ENCODE data around the gene SPOP. TPM values are rescaled to one million over a fixed set of nuclear protein-coding genes. Genes with fewer than 3 reads are reported as not detected.

Gene SPOP
- total and polyA plus RNA-seq, 8 donors = 14.2 to 42.3 (median 30.8) TPM

GRCh38 chr17:49600949-49601348 is 76.9 kb downstream of the SPOP start:
- ATAC-seq = no peak
- peaks cover 2 to 24% (median 17%) of the 10 kb centered on the region in 3 donors for H3K36me3 ChIP-seq

DNA sequence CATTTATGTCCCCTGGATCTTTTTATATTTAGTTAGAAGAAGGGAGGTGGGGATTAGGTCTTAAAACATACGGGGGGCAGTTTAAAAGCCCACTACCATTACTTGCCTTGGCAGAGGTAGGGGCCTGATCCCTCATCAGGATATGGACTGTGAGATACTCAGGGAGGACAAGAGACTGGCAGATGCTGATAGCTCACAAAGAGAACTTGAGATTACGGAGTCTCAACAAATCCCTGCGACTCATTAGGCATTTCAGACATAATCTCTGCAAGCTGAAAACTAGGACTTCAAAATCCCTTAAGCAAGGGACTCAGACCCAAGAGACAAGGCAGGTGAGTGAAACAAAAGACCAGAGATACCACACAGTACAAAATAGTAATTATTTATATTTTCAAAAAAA is 79.0 kb downstream of the SPOP start:
- Histone ChIP-seq H3K9me3 (no peaks in the 10 kb centered on the region), H3K27ac (no peak overlapping the region), H3K4me1 (no peaks in the 10 kb centered on the region), H3K27me3 (no peaks in the 10 kb centered on the region), H3K36me3 (peaks cover 2 to 24% (median 19%) of the 10 kb centered on the region in 3 donors), H3K4me3 (no peak overlapping the region)
- DNase-seq (no peak), ATAC-seq (no peak), FAIRE-seq (no peak)
- TF ChIP-seq CTCF (IDR thresholded peaks at IDR 0.05) = no peak
- 93 to 95% methylated on average over 3 of the region's 3 CpGs for WGBS, 2 donors
- intact Hi-C loops (cut with DNase I) = no loop called here

More at GRCh38 chr17:49600949-49601348, 76.9 kb downstream of the SPOP start:
- H3K4me3 ChIP-seq = no peak overlapping the region
- FAIRE-seq (no peak), DNase-seq (no peak)
- no peaks in the 10 kb centered on the region for H3K9me3 ChIP-seq
- no peaks in the 10 kb centered on the region for H3K27me3 ChIP-seq
- TF ChIP-seq CTCF (IDR thresholded peaks at IDR 0.05) = no peak
- H3K27ac ChIP-seq = no peak overlapping the region
- H3K4me1 ChIP-seq = no peaks in the 10 kb centered on the region
- intact Hi-C loops (cut with DNase I) = no loop called here

DNA sequence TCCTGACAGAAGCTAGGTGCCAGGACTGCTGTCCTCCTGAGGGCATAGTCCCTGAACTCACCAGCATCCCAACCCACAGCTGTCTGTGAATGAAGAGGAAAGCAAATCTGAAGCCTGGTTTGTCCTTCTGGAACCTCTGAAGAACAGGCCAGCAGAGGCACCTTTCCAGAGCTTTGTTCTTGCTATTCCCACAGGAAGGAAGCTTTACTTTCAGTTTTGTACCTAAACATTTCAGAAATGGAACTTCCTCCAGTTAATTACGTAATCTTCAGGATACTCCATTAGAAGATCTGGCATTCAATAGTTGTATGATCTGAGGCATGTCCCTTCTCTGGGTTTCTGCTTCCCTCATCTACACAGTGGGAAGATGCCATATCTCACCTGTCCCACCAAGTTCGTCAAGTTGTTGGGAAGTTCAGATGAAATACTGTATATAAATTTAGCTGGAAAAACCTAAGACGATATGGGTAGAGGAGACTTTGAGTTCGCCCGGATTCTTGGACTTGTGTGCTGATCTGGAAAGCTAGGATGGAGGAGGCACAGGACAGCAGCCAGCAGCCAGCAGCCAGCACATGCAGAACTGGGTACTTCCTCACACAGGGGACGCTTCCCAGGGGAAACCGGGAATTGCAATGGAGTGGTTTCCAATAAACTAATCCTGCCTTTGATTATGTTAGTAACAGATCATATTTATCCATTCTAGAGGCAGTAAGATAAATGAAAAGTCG is 79.8 kb downstream of the SPOP start:
- no peak for TF ChIP-seq CTCF (IDR thresholded peaks at IDR 0.05)
- FAIRE-seq = no peak
- no peaks in the 10 kb centered on the region for H3K9me3 ChIP-seq
- no peak for ATAC-seq
- intact Hi-C loops (cut with DNase I) = no loop called here
- no peaks in the 10 kb centered on the region for H3K27me3 ChIP-seq
- WGBS, 2 donors = 85 to 89% methylated on average over 8 of the region's 8 CpGs
- H3K27ac ChIP-seq = no peak overlapping the region
- peaks cover 2 to 24% (median 16%) of the 10 kb centered on the region in 3 donors for H3K36me3 ChIP-seq
- no peaks in the 10 kb centered on the region for H3K4me1 ChIP-seq
- no peak overlapping the region for H3K4me3 ChIP-seq
- no peak for DNase-seq

GRCh38 chr17:49597436-49597835 is 80.5 kb downstream of the SPOP start:
- Histone ChIP-seq H3K4me1 (no peaks in the 10 kb centered on the region), H3K36me3 (peaks cover 2 to 24% (median 11%) of the 10 kb centered on the region in 3 donors), H3K27ac (no peak overlapping the region), H3K4me3 (no peak overlapping the region), H3K9me3 (no peaks in the 10 kb centered on the region), H3K27me3 (no peaks in the 10 kb centered on the region)
- 94% methylated on average over 4 of the region's 4 CpGs for WGBS, 2 donors
- DNase-seq (no peak), FAIRE-seq (no peak), ATAC-seq (no peak)
- no peak for TF ChIP-seq CTCF (IDR thresholded peaks at IDR 0.05)
- intact Hi-C loops (cut with DNase I) = no loop called here

DNA sequence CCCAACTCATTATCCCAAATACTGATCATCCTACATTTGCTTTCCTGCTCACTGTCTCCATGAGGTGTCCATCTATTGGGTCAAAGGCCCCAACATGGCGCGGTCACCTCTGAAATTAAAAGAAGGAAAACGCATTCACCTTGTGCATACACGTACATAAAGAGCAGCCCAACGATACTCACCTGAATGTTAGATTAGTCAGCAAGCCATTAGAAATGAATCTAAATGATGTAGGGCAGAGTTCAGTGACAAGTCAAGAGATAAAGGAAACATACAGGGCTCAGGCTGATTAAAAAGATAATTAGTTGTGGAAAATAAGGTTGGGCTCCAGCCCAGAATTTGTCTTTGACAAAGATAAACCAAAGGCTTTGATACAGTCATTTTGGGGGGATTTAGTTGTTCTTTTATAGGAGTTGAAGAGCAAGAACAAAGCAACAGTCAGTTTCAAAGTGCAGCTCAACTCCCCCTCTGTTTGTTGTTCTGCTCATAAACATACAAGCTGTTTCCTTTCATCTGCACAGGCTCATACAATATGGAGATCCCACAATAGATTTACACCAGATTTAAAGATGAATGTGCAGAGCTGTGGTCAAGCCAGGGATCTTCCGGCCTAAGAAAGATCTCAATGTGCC is 81.2 kb downstream of the SPOP start:
- intact Hi-C loops (cut with DNase I) = no loop called here
- DNase-seq (no peak), ATAC-seq (no peak), FAIRE-seq (no peak)
- Histone ChIP-seq H3K27ac (no peak overlapping the region), H3K4me3 (no peak overlapping the region), H3K9me3 (no peaks in the 10 kb centered on the region), H3K27me3 (no peaks in the 10 kb centered on the region), H3K4me1 (no peaks in the 10 kb centered on the region), H3K36me3 (peaks cover 2 to 21% (median 11%) of the 10 kb centered on the region in 3 donors)
- 90 to 92% methylated on average over 6 of the region's 6 CpGs for WGBS, 2 donors
- TF ChIP-seq CTCF (IDR thresholded peaks at IDR 0.05) = no peak
